ENCODE measurements around the gene HCRTR2. TPM values are rescaled to one million over a fixed set of nuclear protein-coding genes. Genes with fewer than 3 reads are reported as not detected.
"Not testable (repeated sequence)": the region's sequence is repeated elsewhere in the genome, so short reads cannot be mapped to it uniquely, and the experiment has no call there.

The HCRTR2 gene
- total RNA-seq: not detected
- polyA plus RNA-seq: not detected
- long read RNA-seq, donor 1: 0 reads
- long read RNA-seq, donor 2: 0 reads

- ATAC-seq (ENCODE audit: low FRiP score) (no peak), DNase-seq (no peak)
- no peaks in the 10 kb centered on the region for H3K27me3 ChIP-seq (ENCODE audit: control insufficient read depth in 1 of 2, insufficient read depth in 2 of 2, low read length in 1 of 2)
- no peaks in the 10 kb centered on the region for H3K36me3 ChIP-seq (ENCODE audit: control insufficient read depth in 1 of 2, insufficient read depth in 2 of 2, low read length in 1 of 2)
- WGBS, 2 donors: 2% methylated on average over 42 of the region's 42 CpGs
- intact Hi-C loops (cut with DNase I): no loop called here
- no peaks in the 10 kb centered on the region for H3K9me3 ChIP-seq (ENCODE audit: control insufficient read depth, low read length)
- H3K27ac ChIP-seq (ENCODE audit: low read depth in 1 of 2, low read length in 2 of 2): no peak within 1 kb of the TSS
- H3K4me3 ChIP-seq (ENCODE audit: low read length in 2 of 2): peak within 1 kb of the TSS in 1 of 2 donors; percentile 5
- H3K4me1 ChIP-seq (ENCODE audit: control insufficient read depth in 1 of 2, insufficient read depth in 2 of 2, low read length in 2 of 2): peaks cover 0 to 3% of the 10 kb centered on the region in 2 donors
Observed at GRCh38 chr6:55174211-55175026, at the start of gene HCRTR2. Gene HCRTR2 (plus strand): TSS chr6:55174515. CDS start chr6:55174588, 73 bp downstream.

GRCh38 chr6:55130806-55131324 lies 43.5 kb upstream of the HCRTR2 start:
- Histone ChIP-seq H3K27me3 (ENCODE audit: control insufficient read depth in 1 of 2, insufficient read depth in 2 of 2, low read length in 1 of 2) (no peaks in the 10 kb centered on the region), H3K27ac (ENCODE audit: low read depth in 1 of 2, low read length in 2 of 2) (no peak overlapping the region), H3K4me1 (ENCODE audit: control insufficient read depth in 1 of 2, insufficient read depth in 2 of 2, low read length in 2 of 2) (no peaks in the 10 kb centered on the region), H3K9me3 (ENCODE audit: control insufficient read depth, low read length) (no peaks in the 10 kb centered on the region), H3K36me3 (ENCODE audit: control insufficient read depth in 1 of 2, insufficient read depth in 2 of 2, low read length in 1 of 2) (no peaks in the 10 kb centered on the region), H3K4me3 (ENCODE audit: low read length in 2 of 2) (no peak overlapping the region)
- DNase-seq (no peak), ATAC-seq (ENCODE audit: low FRiP score) (no peak)
- intact Hi-C loops (cut with DNase I): no loop called here

DNA sequence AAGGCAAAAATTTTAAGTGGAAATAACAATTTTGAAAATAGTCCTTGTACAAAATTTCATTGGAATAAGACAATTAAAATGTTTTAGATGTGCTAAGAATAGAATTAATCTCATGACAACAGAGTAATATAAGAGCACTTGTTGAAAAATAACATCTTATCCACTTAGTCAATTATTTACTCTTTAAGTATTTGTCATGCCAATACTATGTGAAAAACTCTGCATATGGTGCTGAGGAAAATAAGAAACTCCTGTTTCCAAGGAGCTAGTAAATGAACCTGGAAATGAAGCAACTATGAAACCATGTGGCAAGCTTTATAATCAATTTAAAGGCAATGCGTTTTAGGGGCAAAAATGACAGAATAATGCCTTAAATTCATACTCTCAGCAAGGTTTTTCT lies 42.7 kb upstream of the HCRTR2 start:
- Histone ChIP-seq H3K27me3 (ENCODE audit: control insufficient read depth in 1 of 2, insufficient read depth in 2 of 2, low read length in 1 of 2) (no peaks in the 10 kb centered on the region), H3K4me3 (ENCODE audit: low read length in 2 of 2) (no peak overlapping the region), H3K4me1 (ENCODE audit: control insufficient read depth in 1 of 2, insufficient read depth in 2 of 2, low read length in 2 of 2) (no peaks in the 10 kb centered on the region), H3K9me3 (ENCODE audit: control insufficient read depth, low read length) (no peaks in the 10 kb centered on the region), H3K36me3 (ENCODE audit: control insufficient read depth in 1 of 2, insufficient read depth in 2 of 2, low read length in 1 of 2) (no peaks in the 10 kb centered on the region), H3K27ac (ENCODE audit: low read depth in 1 of 2, low read length in 2 of 2) (no peak overlapping the region)
- no peak for DNase-seq
- intact Hi-C loops (cut with DNase I): no loop called here
- WGBS, 2 donors: 67 to 69% methylated on average over 1 of the region's 1 CpG
- no peak for ATAC-seq (ENCODE audit: low FRiP score)

GRCh38 chr6:55136916-55137315 lies 37.4 kb upstream of the HCRTR2 start:
- Histone ChIP-seq H3K36me3 (ENCODE audit: control insufficient read depth in 1 of 2, insufficient read depth in 2 of 2, low read length in 1 of 2) (no peaks in the 10 kb centered on the region), H3K27me3 (ENCODE audit: control insufficient read depth in 1 of 2, insufficient read depth in 2 of 2, low read length in 1 of 2) (no peaks in the 10 kb centered on the region), H3K4me1 (ENCODE audit: control insufficient read depth in 1 of 2, insufficient read depth in 2 of 2, low read length in 2 of 2) (no peaks in the 10 kb centered on the region), H3K9me3 (ENCODE audit: control insufficient read depth, low read length) (no peaks in the 10 kb centered on the region), H3K27ac (ENCODE audit: low read depth in 1 of 2, low read length in 2 of 2) (no peak overlapping the region), H3K4me3 (ENCODE audit: low read length in 2 of 2) (no peak overlapping the region)
- intact Hi-C loops (cut with DNase I): no loop called here
- no peak for ATAC-seq (ENCODE audit: low FRiP score)
- DNase-seq: no peak

- intact Hi-C loops (cut with DNase I): no loop called here
- Histone ChIP-seq H3K36me3 (ENCODE audit: control insufficient read depth in 1 of 2, insufficient read depth in 2 of 2, low read length in 1 of 2) (no peaks in the 10 kb centered on the region), H3K4me1 (ENCODE audit: control insufficient read depth in 1 of 2, insufficient read depth in 2 of 2, low read length in 2 of 2) (no peaks in the 10 kb centered on the region), H3K9me3 (ENCODE audit: control insufficient read depth, low read length) (no peaks in the 10 kb centered on the region), H3K4me3 (ENCODE audit: low read length in 2 of 2) (no peak overlapping the region), H3K27me3 (ENCODE audit: control insufficient read depth in 1 of 2, insufficient read depth in 2 of 2, low read length in 1 of 2) (no peaks in the 10 kb centered on the region), H3K27ac (ENCODE audit: low read depth in 1 of 2, low read length in 2 of 2) (no peak overlapping the region)
- 71 to 75% methylated on average over 4 of the region's 4 CpGs for WGBS, 2 donors
- ATAC-seq (ENCODE audit: low FRiP score) (no peak), DNase-seq (no peak)
Observed at GRCh38 chr6:55137929-55138693, 36.2 kb upstream of the HCRTR2 start.

GRCh38 chr6:55141611-55142010 lies 32.7 kb upstream of the HCRTR2 start:
- Histone ChIP-seq H3K27ac (ENCODE audit: low read depth in 1 of 2, low read length in 2 of 2) (no peak overlapping the region), H3K4me3 (ENCODE audit: low read length in 2 of 2) (no peak overlapping the region), H3K9me3 (ENCODE audit: control insufficient read depth, low read length) (no peaks in the 10 kb centered on the region), H3K4me1 (ENCODE audit: control insufficient read depth in 1 of 2, insufficient read depth in 2 of 2, low read length in 2 of 2) (no peaks in the 10 kb centered on the region), H3K36me3 (ENCODE audit: control insufficient read depth in 1 of 2, insufficient read depth in 2 of 2, low read length in 1 of 2) (no peaks in the 10 kb centered on the region), H3K27me3 (ENCODE audit: control insufficient read depth in 1 of 2, insufficient read depth in 2 of 2, low read length in 1 of 2) (no peaks in the 10 kb centered on the region)
- ATAC-seq (ENCODE audit: low FRiP score) (no peak), DNase-seq (no peak)
- intact Hi-C loops (cut with DNase I): no loop called here

DNA sequence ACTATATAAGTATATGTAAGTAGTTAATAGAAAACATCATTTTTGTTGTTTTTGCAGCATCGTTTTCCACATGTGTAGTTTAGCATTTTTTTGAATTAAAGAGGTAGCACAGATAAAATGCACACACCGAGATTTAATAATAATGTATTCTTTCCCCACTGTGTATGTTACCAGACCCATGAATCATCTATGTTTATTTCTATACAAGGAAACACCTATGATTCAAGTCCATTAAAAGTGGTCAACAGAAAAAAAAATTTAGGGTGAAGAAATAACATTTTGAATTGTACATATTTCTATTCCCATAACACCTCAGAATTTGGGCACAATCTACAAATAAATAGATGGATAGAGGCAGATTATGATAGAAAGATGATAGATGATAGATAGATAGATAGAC lies 31.7 kb upstream of the HCRTR2 start:
- Histone ChIP-seq H3K9me3 (ENCODE audit: control insufficient read depth, low read length) (no peaks in the 10 kb centered on the region), H3K27ac (ENCODE audit: low read depth in 1 of 2, low read length in 2 of 2) (no peak overlapping the region), H3K4me3 (ENCODE audit: low read length in 2 of 2) (no peak overlapping the region), H3K27me3 (ENCODE audit: control insufficient read depth in 1 of 2, insufficient read depth in 2 of 2, low read length in 1 of 2) (no peaks in the 10 kb centered on the region), H3K4me1 (ENCODE audit: control insufficient read depth in 1 of 2, insufficient read depth in 2 of 2, low read length in 2 of 2) (no peaks in the 10 kb centered on the region), H3K36me3 (ENCODE audit: control insufficient read depth in 1 of 2, insufficient read depth in 2 of 2, low read length in 1 of 2) (no peaks in the 10 kb centered on the region)
- ATAC-seq (ENCODE audit: low FRiP score) (no peak), DNase-seq (no peak)
- intact Hi-C loops (cut with DNase I): no loop called here
- WGBS, 2 donors: 41 to 65% methylated on average over 2 of the region's 2 CpGs

DNA sequence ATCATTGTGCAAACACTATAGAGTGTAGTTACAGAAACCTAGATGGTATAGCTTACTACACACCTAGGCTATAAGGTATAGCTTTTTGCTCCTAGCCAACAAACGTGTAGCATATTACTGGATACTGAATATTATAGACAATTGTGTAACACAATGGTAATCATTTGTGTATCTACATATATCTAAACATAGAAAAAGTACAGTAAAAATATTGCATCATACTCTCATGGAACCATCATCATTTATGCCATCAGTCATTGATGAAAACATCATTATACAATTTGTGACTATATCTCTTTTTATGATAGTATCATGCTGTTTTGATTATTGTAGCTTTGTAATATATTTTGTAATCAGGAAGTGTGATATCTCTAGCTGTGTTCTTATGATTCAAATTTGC lies 21.0 kb upstream of the HCRTR2 start:
- H3K4me3 ChIP-seq (ENCODE audit: low read length in 2 of 2): no peak overlapping the region
- H3K36me3 ChIP-seq (ENCODE audit: control insufficient read depth in 1 of 2, insufficient read depth in 2 of 2, low read length in 1 of 2): no peaks in the 10 kb centered on the region
- no peaks in the 10 kb centered on the region for H3K27me3 ChIP-seq (ENCODE audit: control insufficient read depth in 1 of 2, insufficient read depth in 2 of 2, low read length in 1 of 2)
- no peaks in the 10 kb centered on the region for H3K9me3 ChIP-seq (ENCODE audit: control insufficient read depth, low read length)
- no peak for DNase-seq
- 62 to 65% methylated on average over 1 of the region's 1 CpG for WGBS, 2 donors
- H3K27ac ChIP-seq (ENCODE audit: low read depth in 1 of 2, low read length in 2 of 2): no peak overlapping the region
- no peaks in the 10 kb centered on the region for H3K4me1 ChIP-seq (ENCODE audit: control insufficient read depth in 1 of 2, insufficient read depth in 2 of 2, low read length in 2 of 2)
- intact Hi-C loops (cut with DNase I): no loop called here
- no peak for ATAC-seq (ENCODE audit: low FRiP score)

DNA sequence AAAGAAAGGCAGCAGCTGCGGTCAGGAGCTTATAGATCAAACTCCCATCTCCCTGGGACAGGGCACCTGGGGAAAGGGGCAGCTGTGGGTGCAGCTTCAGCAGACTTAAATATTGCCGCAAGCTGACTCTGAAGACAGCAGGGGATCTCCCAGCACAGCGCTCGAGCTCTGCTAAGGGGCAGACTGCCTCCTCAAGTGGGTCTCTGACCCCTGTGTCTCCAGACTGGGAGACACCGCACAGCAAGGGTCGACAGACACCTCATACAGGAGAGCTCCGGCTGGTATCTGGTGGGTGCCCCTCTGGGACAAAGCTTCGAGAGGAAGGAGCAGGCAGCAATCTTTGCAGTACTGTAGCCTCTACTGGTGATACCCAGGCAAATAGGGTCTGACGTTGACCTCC lies 15.5 kb upstream of the HCRTR2 start:
- peak in 1 of 2 donors; percentile 47 for DNase-seq
- H3K27me3 ChIP-seq (ENCODE audit: control insufficient read depth in 1 of 2, insufficient read depth in 2 of 2, low read length in 1 of 2); intact Hi-C loops (cut with DNase I); H3K4me1 ChIP-seq (ENCODE audit: control insufficient read depth in 1 of 2, insufficient read depth in 2 of 2, low read length in 2 of 2); H3K9me3 ChIP-seq (ENCODE audit: control insufficient read depth, low read length); H3K36me3 ChIP-seq (ENCODE audit: control insufficient read depth in 1 of 2, insufficient read depth in 2 of 2, low read length in 1 of 2); H3K27ac ChIP-seq (ENCODE audit: low read depth in 1 of 2, low read length in 2 of 2); ATAC-seq (ENCODE audit: low FRiP score); H3K4me3 ChIP-seq (ENCODE audit: low read length in 2 of 2): not testable (repeated sequence)
- 87 to 92% methylated on average over 9 of the region's 9 CpGs for WGBS, 2 donors

All from aorta (tissue), 5 donors.